GM12891 (cell line): ENCODE results near the gene YIPF1.
"Not testable (repeated sequence)": the region's sequence is repeated elsewhere in the genome, so short reads cannot be mapped to it uniquely, and the experiment has no call there.

Experiments used
- DNase-seq: peaks from one replicate; pipeline ENCODE4 v3.0.0; 2011; ENCODE audit warnings: low spot score; ENCODE audit not compliant: insufficient read length
- FAIRE-seq: peaks from 2 replicates; lab custom pipeline; 2011; peaks lifted over from hg19 to GRCh38; lab: Jason Lieb, UNC
- PAX5 ChIP-seq: IDR thresholded peaks from 2 replicates; pipeline ENCODE4 v1.6.1; 2011; ENCODE audit warnings: low read length, moderate library complexity, mild to moderate bottlenecking; ENCODE audit not compliant: insufficient read depth, severe bottlenecking
- POLR2A ChIP-seq: IDR thresholded peaks from 2 replicates; pipeline ENCODE4 v1.6.1; 2011; ENCODE audit warnings: low read depth, low read length, control low read depth
- POLR2AphosphoS5 ChIP-seq: IDR thresholded peaks from 2 replicates; pipeline ENCODE4 v1.6.1; 2011; ENCODE audit warnings: low read depth, low read length, control low read depth
- POU2F2 ChIP-seq: IDR thresholded peaks from 2 replicates; pipeline ENCODE4 v1.6.1; 2011; ENCODE audit warnings: low read depth, mild to moderate bottlenecking, control low read depth, low read length, moderate library complexity
- SPI1 ChIP-seq: IDR thresholded peaks from 2 replicates; pipeline ENCODE4 v1.6.1; 2011; ENCODE audit warnings: low read depth, low read length, control low read depth
- TAF1 ChIP-seq: IDR thresholded peaks from 2 replicates; pipeline ENCODE4 v1.6.1; 2011; ENCODE audit warnings: low read depth, low read length, control low read depth

YIPF1 gene

DNA sequence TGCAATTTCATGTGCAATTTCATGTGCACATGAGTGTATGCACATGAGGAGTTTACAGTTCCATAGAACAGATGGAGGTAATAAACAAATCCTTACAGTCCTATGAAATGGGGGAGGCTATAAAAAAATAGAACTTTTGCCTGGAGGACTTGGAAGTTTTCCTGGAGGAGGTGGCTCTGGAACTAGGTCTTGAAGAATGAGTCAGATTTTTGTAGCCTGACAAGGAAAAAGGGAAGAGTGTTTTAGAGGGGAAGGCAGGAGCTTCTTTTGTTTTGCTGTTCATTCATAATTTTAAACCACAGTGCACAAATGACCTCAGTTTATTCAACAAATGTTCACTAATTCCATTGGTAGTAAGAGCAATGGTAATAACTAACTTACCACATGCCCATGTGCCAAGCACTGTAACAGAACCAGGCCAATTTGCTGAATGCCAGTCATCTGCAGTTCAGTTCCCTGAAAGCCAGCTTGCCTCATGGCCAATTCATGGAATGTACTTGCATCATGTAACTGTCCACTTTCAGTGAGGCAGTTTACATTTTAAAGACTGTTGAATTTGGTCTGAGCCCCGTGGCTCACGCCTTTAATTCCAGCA is 7.1 kb upstream of the YIPF1 start:
- DNase-seq (no peak), FAIRE-seq (no peak)
- TF ChIP-seq POLR2A: no peak
- no peak for TF ChIP-seq POLR2AphosphoS5
- TF ChIP-seq POU2F2: no peak
- no peak for TF ChIP-seq TAF1
- no peak for TF ChIP-seq SPI1
- TF ChIP-seq PAX5: no peak

DNA sequence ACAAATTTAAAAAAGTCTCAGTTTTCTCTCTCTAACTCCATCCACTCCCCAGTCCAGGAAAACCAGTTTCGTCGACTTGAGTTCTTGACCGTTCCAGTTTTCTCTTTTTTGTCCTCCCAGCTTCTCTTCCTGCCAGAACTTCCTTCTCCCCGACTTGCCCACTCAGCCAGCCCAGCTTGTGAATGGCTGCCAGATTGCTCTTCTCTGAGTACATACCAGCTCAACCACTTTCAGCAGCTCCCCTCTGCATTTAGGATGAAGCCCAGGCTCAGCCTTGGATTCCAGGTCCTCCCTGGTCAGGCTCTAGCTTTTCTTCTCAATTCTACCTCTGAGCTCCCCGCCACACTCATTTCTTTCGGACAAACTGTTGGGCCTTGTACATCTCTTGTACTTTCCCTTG is 5.8 kb upstream of the YIPF1 start:
- DNase-seq: no peak
- no peak for FAIRE-seq
- no peak for TF ChIP-seq POU2F2
- no peak for TF ChIP-seq SPI1
- TF ChIP-seq POLR2AphosphoS5: no peak

DNA sequence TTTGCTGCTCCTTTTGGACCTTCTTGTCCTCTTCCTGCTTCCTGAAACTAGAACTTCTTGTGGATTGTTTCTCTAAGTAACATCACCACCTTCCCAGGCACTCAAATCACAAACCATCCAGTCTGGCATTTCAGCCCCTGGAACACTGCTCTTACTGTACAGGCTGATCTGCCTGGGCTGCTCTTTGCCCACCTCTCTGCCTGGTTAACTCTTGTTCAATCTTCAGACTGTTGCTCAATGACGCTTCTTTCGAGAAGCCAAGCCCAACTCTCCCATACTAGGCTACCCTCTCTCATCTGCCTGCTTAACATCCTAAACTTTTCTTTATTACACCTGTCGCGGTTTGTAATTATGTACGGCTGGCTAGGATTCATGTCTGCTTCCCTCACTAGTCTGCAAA is 5.0 kb upstream of the YIPF1 start:
- FAIRE-seq (no peak), DNase-seq (no peak)
- no peak for TF ChIP-seq POLR2AphosphoS5
- TF ChIP-seq PAX5: no peak
- TF ChIP-seq POU2F2: no peak
- TF ChIP-seq TAF1: no peak
- TF ChIP-seq SPI1: no peak
- TF ChIP-seq POLR2A: no peak

DNA sequence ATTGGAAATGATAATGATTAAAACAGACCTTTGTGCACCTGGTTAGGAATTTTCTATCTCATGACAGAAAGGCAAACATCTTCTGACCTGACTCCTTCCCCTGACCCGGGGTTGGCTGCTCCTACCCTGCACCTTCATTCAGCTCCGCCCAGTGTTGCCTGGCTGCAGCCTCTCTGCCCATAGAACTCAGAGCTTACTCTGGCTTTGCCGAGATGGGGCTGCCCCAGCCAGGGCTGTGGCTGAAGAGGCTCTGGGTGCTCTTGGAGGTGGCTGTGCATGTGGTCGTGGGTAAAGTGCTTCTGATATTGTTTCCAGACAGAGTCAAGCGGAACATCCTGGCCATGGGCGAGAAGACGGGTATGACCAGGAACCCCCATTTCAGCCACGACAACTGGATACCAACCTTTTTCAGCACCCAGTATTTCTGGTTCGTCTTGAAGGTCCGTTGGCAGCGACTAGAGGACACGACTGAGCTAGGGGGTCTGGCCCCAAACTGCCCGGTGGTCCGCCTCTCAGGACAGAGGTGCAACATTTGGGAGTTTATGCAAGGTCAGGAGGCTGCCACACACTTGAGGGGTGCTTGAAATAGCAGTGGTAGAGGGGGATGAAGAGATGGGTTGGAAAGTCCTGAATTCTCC is 4.5 kb upstream of the YIPF1 start, which contains the start of gene DIO1:
DIO1 (plus strand) TSS at position 189 of the 638 bp plus-strand sequence; CDS start at position 213, 24 bp downstream.
- no peak for TF ChIP-seq SPI1
- TF ChIP-seq POLR2AphosphoS5: no peak
- no peak for TF ChIP-seq PAX5
- TF ChIP-seq POU2F2: no peak
- TF ChIP-seq TAF1: no peak
- TF ChIP-seq POLR2A: no peak
- FAIRE-seq (no peak), DNase-seq (no peak)

DNA sequence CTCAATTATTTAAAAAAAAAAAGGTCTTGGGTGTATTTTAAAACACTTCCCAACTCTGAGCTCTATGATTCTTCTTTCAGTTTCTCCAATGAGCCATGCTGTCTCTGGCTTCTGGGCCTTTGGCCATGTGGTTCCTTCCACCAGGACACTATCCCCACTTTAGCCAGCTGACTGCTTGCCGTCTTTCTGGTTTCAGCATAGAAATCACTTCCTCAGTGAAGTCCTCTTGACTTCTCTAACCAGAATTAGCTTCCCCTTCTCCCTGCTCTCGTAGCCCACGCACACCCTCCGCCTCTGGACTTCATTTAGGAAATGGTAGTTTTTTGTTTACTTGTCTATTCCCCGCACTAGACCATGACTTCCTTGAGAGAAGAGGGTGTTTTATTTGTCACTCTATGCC is 3.3 kb upstream of the YIPF1 start:
- DNase-seq: no peak
- no peak for FAIRE-seq
- TF ChIP-seq POLR2AphosphoS5 (no peak), SPI1 (peak; percentile 47), PAX5 (no peak)

DNA sequence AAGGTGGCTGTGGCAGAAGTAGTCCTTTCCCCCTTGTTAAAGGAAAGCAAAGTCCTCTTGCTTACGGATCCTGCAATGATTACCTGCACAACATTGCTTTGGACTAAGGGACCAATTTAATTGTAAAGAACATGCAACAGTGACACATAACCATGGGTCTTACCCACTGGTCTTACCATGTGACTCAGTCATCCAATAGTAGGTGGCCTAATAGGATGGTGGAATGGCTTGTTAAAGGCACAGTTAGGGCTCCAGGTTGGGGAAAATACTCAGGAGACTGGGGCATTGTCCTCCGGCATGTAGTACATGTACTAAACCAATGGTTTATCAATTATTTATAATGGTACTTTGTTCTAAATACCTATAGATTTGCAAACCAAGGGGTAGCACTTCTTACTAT is 2.1 kb upstream of the YIPF1 start:
- no peak for TF ChIP-seq PAX5
- no peak for TF ChIP-seq POLR2AphosphoS5
- no peak for TF ChIP-seq POLR2A
- no peak for TF ChIP-seq SPI1
- no peak for TF ChIP-seq POU2F2
- TF ChIP-seq TAF1: no peak
- FAIRE-seq: no peak
- no peak for DNase-seq

DNA sequence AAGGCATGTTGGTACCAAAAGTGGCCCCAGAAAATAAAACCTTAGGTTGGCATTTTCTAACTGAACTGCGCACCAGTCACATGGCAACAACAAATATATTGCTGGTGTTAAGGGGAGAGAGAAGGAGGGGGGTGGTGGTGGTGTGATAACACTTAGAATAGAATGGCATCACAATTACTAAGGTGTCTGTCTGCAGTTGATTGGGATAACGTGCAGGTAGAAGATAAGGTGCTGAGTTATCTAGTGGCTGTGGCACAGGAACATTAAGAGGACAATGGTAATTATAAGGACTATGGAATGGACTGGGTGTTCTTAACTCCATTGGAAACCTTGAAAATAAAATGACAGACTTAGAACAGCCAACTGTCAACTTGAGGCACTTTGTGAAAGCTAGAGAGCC is 1.4 kb upstream of the YIPF1 start:
- DNase-seq: no peak
- FAIRE-seq: no peak
- TF ChIP-seq PAX5 (no peak), POLR2AphosphoS5 (no peak), TAF1 (no peak), POU2F2 (no peak), POLR2A (no peak), SPI1 (no peak)

DNA sequence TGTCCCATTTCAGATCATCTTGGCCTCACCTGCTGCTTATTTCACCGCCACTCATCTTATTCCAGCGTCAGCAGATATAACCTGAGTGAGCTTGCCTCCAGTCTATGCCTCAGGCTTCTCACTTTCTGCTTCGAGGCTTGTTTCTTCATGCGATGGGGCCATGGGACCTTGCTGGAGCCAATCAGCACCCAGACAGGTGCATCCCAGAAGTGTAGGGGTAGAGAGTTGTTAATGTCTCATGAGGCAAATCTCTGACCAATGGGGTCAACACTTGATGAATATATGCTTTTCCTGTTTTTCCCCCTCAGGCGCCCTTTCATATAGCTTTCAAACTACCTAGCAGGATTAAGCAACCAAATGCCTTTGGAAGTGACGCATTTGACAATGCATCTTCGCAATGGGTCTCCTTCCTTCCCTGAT is 935 bp upstream of the YIPF1 start:
- FAIRE-seq (peak; percentile 20), DNase-seq (no peak)
- no peak for TF ChIP-seq SPI1
- no peak for TF ChIP-seq PAX5
- no peak for TF ChIP-seq POU2F2
- TF ChIP-seq POLR2A: no peak
- no peak for TF ChIP-seq POLR2AphosphoS5
- no peak for TF ChIP-seq TAF1

DNA sequence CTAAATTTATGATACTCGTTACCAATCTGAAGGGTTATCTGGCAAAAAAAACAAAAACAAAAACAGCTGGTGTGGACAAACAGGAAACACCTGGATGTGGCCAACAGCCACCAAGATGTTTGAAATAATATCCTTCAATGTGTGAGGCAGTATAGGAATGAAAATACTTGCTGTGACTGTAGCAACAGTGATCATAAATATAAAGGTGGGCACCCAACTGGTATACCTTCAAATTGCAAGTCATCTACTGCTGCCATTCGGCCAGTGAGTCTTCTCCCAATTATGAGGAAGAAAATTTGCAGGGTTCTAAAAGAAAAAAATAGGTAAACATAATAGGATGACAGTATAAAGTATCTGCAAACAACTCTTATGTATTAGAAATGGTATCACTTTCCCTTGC is 916 bp downstream of the YIPF1 start:
- FAIRE-seq (no peak), DNase-seq (no peak)
- TF ChIP-seq TAF1: no peak
- no peak for TF ChIP-seq SPI1
- no peak for TF ChIP-seq POLR2A
- TF ChIP-seq PAX5: no peak
- TF ChIP-seq POU2F2: no peak
- TF ChIP-seq POLR2AphosphoS5: no peak

DNA sequence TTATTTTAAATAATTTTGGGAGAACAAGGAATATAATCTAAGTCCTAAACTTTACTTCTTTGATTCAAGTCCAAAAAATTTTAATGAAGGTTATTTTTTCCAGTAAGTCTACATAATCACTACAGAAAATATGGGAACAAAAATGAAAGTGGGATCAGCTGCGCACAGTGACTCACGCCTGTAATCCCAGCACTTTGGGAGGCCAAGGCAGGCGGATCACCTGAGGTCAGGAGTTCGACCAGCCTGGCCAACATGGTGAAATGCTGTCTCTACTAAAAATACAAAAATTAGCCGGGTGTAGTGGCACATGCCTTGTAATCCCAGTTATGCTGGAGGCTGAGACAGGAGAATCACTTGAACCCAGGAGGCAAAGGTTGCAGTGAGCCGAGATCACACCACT is 6.0 kb downstream of the YIPF1 start:
- FAIRE-seq, DNase-seq: not testable (repeated sequence)

DNA sequence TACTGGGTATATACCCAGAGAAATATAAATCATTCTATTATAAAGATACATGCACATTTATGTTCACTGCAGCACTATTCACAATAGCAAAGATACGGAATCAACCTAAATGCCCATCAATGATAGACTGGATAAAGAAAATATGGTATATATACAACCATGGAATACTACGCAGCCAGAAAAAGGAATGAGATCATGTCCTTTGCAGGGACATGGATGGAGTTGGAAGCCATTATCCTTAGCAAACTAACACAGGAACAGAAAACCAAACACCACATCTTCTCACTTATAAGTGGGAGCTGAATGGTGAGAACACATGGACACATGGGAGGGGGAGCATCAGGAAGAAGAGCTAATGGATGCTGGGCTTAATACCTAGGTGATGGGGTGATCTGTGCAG is 7.7 kb downstream of the YIPF1 start:
- FAIRE-seq: not testable (repeated sequence)

More for the DNA sequence above, 7.7 kb downstream of the YIPF1 start:
- not testable (repeated sequence) for DNase-seq
